ENCODE results near the gene FAM76A.
"Not testable (repeated sequence)": the region's sequence is repeated elsewhere in the genome, so short reads cannot be mapped to it uniquely, and the experiment has no call there.

The FAM76A gene

GRCh38 chr1:27726173-27727044 is 648 bp downstream of the FAM76A start:
- no peak for DNase-seq

GRCh38 chr1:27727126-27727525 is 1.4 kb downstream of the FAM76A start:
- DNase-seq, result no peak

GRCh38 chr1:27736252-27736651 is 10.5 kb downstream of the FAM76A start:
- no peak for DNase-seq

DNA sequence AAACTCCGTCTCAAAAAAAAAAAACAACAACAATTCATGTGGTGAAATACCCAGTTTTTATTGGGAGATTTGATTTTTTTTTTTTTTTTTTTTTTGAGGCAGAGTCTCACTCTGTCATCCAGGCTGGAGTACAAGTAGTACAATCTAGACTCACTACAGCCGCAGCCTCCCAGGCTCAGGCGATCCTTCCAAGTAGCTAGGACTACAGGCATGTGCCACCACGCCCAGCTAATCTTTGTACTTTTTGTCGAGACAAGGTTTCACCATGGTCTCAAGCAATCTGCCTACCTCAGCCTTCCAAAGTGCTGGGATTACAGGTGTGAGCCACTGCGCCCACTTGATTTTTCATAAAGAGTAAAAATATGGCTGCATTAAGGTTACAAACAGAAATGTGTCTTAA is 15.4 kb downstream of the FAM76A start:
- no peak for DNase-seq

- no peak for DNase-seq
Observed at GRCh38 chr1:27744556-27744955, 18.8 kb downstream of the FAM76A start.

GRCh38 chr1:27745466-27745865 is 19.7 kb downstream of the FAM76A start:
- DNase-seq, result no peak

DNA sequence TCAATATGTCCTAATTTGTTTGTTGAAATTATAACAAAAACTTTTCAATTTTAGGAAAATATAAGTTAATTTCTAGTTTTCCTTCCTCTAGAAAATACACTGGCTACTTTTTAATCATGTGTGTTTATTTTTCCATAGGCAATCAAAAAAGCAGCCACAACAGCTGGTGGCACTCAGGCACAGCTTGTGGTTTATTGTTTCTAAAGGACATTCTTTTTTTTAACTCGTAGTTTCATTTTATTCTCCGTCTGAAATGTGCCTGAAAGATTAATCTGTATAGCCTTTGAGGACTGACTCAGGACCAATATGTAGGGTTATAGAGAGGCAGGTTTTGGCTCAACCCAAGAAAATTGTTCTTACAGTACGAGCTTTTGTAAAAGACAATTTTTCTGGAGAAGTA is 26.6 kb downstream of the FAM76A start:
- no peak for DNase-seq

GRCh38 chr1:27755286-27755685 is 29.5 kb downstream of the FAM76A start:
- no peak for DNase-seq

GRCh38 chr1:27755865-27756264 is 30.1 kb downstream of the FAM76A start:
- DNase-seq, result no peak

DNA sequence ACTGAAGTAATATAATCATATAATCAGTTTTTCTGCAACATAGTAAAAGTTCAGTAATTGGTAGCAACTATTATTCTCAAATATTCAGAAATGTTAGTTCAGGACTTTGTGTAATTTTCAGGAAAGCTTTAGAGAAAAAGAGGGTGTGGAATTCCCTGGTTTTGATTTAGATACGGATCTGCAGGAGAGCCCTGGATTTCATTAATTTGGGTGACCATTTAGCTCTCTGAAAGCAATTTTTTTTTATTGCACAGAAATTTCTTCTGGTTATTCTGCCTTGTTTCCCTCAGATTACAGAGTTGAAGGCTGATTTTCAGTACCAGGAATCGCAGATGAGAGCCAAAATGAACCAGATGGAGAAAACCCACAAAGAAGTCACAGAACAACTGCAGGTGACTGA is 33.5 kb downstream of the FAM76A start:
- no peak for DNase-seq

DNA sequence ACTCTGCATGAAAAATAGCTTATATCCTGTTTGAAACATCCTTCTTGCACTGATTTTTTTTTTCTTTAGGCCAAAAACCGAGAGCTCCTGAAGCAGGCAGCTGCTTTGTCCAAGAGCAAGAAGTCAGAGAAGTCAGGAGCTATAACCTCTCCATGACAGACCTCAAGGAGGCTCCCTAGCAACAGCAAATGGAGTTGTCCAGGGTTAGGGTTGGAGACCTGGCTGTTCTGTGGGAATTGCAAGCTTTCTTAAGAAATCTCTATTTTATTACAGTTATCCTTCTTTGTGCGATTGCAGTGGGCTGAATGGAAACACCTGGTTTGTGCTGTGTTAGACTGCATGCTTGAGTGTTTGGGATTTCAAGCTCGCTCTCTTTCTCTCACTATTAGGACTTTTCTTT is 34.7 kb downstream of the FAM76A start:
- DNase-seq, result no peak

DNA sequence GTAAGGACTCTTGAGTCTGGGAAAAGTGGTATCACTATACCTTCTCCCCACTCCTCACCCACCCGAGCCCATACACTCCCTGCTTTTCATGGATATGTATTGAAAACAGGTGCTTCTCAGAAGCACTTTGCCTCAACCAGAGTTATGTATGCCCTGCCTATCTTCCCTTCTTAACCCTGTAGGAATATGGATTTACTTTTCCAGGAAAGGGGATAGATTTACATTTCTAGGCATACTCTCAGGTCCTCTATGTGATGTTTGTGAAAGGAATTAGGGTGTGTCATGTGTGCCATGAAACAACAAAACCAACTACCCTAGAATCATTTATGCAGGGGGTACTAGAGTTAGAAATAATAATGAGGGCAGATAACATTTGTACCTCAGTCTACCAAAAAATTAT is 36.3 kb downstream of the FAM76A start:
- DNase-seq, result no peak

GRCh38 chr1:27763358-27763757 is 37.6 kb downstream of the FAM76A start:
- DNase-seq, result no peak

GRCh38 chr1:27770293-27770830 is 44.6 kb downstream of the FAM76A start:
- no peak for DNase-seq

GRCh38 chr1:27772036-27772931 is 46.5 kb downstream of the FAM76A start:
- DNase-seq, result peak; percentile 53

- peak; percentile 99 for DNase-seq
Observed at GRCh38 chr1:27772932-27773825, 47.4 kb downstream of the FAM76A start, which contains the start of gene STX12. TSS of gene STX12 (plus strand) at chr1:27773219. CDS start at chr1:27773308, 89 bp downstream.

DNA sequence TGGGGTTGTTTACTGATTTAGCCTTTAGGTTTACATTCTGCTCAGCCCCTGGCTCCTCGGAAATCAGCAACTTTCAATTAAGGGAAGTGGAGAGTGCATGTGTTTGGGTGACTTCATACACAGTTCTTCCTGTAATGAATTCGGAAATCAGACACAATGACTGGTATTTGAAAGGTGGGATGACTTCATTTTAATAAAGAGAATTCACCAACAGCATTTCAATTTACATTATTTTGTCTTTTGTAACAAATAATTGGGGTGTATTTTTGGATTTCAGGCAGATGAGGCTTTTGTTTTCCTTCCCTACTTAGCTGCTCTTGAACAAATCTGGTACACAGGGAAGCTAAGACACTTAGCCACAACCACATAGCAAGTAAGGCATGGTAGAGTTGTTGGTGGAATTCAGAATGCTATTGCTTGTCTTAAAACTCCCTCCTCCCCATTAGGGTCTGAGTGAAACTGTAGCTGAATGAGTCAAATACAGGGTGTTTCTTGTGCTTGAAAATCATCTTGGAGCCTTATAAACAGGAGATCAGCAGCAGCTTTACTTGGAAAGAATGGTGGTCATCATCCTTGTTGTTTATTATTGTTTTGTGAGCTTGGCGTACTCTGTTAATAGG is 48.2 kb downstream of the FAM76A start:
- DNase-seq, result no peak

- DNase-seq, result no peak
Observed at GRCh38 chr1:27774654-27775053, 48.9 kb downstream of the FAM76A start.

GRCh38 chr1:27775336-27775735 is 49.6 kb downstream of the FAM76A start:
- DNase-seq, result not testable (repeated sequence)

DNA sequence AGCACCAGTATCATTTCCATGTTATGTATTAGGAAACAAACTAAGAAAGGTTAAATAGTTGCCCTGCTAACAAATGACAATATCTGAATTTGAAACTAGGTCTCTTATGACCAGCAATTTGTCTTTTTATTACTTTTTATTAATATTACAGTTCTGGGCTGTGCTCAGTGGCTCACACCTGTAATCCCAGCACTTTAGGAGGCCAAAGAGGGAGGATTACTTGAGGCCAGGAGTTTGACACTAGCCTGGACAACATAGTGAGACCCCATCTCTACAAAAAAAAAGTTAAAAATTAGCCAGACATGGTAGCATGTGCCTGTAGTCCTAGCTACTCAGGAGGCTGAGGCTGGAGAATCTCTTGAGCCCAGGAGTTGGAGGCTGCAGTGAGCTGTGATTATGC is 50.5 kb downstream of the FAM76A start:
- DNase-seq, result not testable (repeated sequence)

GRCh38 chr1:27778056-27778455 is 52.3 kb downstream of the FAM76A start:
- no peak for DNase-seq

DNA sequence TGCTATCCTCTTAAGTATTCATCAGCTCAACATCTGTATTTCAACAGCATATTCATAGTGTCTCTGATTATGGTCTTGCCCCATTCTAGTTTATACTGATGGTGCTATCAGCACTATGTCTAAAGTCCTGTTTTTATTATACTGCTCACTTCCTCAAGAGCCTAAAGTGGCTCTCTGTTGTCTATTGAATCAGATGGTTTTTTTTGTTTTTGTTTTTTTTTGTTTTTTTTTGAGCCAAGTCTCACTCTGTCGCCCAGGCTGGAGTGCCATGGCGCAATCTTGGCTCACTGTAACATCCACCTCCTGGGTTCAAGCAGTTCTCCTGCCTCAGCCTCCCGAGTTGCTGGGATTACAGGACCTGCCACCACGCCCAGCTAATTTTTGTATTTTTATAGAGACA is 53.4 kb downstream of the FAM76A start:
- DNase-seq, result no peak

All from right forelimb (tissue), 1 donor.